Astrocyte (in vitro differentiated cells and primary cell): Measurements from ENCODE around the gene COL2A1. TPM values are rescaled to one million over a fixed set of nuclear protein-coding genes. Genes with fewer than 3 reads are reported as not detected.

Experiments used
- DNase-seq: peaks from one replicate; pipeline ENCODE4 v3.0.0-alpha.2; 2010; ENCODE audit warnings: low read depth
- FAIRE-seq: peaks from 2 replicates; lab custom pipeline; 2011; peaks lifted over from hg19 to GRCh38; lab: Jason Lieb, UNC
- H2AFZ ChIP-seq: 2 replicates; pipeline ENCODE4 v1.6.0; 2012; ENCODE audit warnings: low read depth, low read length, inconsistent platforms
- H3K27ac ChIP-seq: 2 replicates; pipeline ENCODE4 v1.5.1; 2011; ENCODE audit warnings: low read depth, low read length, inconsistent platforms
- H3K27me3 ChIP-seq: 2 replicates; pipeline ENCODE4 v1.6.0; 2011; ENCODE audit warnings: low read length, inconsistent platforms; ENCODE audit not compliant: insufficient read depth
- H3K36me3 ChIP-seq: 2 replicates; pipeline ENCODE4 v1.5.1; 2011; ENCODE audit warnings: low read length, inconsistent platforms; ENCODE audit not compliant: insufficient read depth
- H3K4me1 ChIP-seq: 2 replicates; pipeline ENCODE4 v1.5.1; 2011; ENCODE audit warnings: low read length, inconsistent platforms; ENCODE audit not compliant: insufficient read depth
- H3K4me2 ChIP-seq: 2 replicates; pipeline ENCODE4 v1.6.0; 2012; ENCODE audit warnings: low read length, inconsistent platforms
- H3K4me3 ChIP-seq: 2 replicates; pipeline ENCODE4 v1.5.1; 2011; ENCODE audit warnings: low read depth, mild to moderate bottlenecking, low read length, inconsistent platforms; ENCODE audit not compliant: insufficient read depth
- H3K79me2 ChIP-seq: 2 replicates; pipeline ENCODE4 v1.6.0; 2012; ENCODE audit warnings: mild to moderate bottlenecking, low read length, inconsistent platforms; ENCODE audit not compliant: insufficient read depth
- H3K9ac ChIP-seq: 2 replicates; pipeline ENCODE4 v1.6.0; 2012; ENCODE audit warnings: mild to moderate bottlenecking, low read length, inconsistent platforms
- H3K9me3 ChIP-seq: 2 replicates; pipeline ENCODE4 v1.5.1; 2012; ENCODE audit warnings: low read depth, mild to moderate bottlenecking, low read length, inconsistent platforms; ENCODE audit not compliant: insufficient read depth
- H4K20me1 ChIP-seq: 2 replicates; pipeline ENCODE4 v1.6.0; 2012; ENCODE audit warnings: low read length, inconsistent platforms; ENCODE audit not compliant: insufficient read depth
- H3K27ac Mint-ChIP-seq: one replicate; pipeline ENCODE4 v1.8.0; 2021; ENCODE audit warnings: mild to moderate bottlenecking, mixed read lengths; ENCODE audit not compliant: unreplicated experiment
- H3K27me3 Mint-ChIP-seq: one replicate; pipeline ENCODE4 v1.8.0; 2021; ENCODE audit warnings: low read depth, mixed read lengths; ENCODE audit not compliant: unreplicated experiment
- H3K36me3 Mint-ChIP-seq: one replicate; pipeline ENCODE4 v1.8.0; 2021; ENCODE audit warnings: low read depth, mixed read lengths; ENCODE audit not compliant: unreplicated experiment
- H3K4me1 Mint-ChIP-seq: one replicate; pipeline ENCODE4 v1.8.0; 2021; ENCODE audit warnings: low read depth, mixed read lengths; ENCODE audit not compliant: unreplicated experiment
- H3K4me3 Mint-ChIP-seq: one replicate; pipeline ENCODE4 v1.8.0; 2021; ENCODE audit warnings: mild to moderate bottlenecking, moderate library complexity, mixed read lengths; ENCODE audit not compliant: unreplicated experiment
- H3K9me3 Mint-ChIP-seq: one replicate; pipeline ENCODE4 v1.8.0; 2021; ENCODE audit warnings: mild to moderate bottlenecking, mixed read lengths; ENCODE audit not compliant: unreplicated experiment
- EZH2 ChIP-seq: IDR thresholded peaks from 2 replicates; pipeline ENCODE4 v1.6.1; 2012; ENCODE audit warnings: mild to moderate bottlenecking, low read length, inconsistent platforms; ENCODE audit not compliant: insufficient read depth
- total RNA-seq: library from RNA; stranded (reverse); gene quantifications from 2 replicates; pipeline ENCODE4 v1.2.1, GENCODE V29; 2021
- TF ChIP-seq, protein P1 (sequence below): IDR thresholded peaks from 2 replicates; pipeline ENCODE4 v1.5.1; 2011; ENCODE audit warnings: low read depth, mild to moderate bottlenecking, inconsistent platforms, low read length, moderate library complexity; ENCODE audit not compliant: insufficient read depth

Gene COL2A1
- total RNA-seq, 1 donor from 2014 or later = 20.3 TPM

DNA sequence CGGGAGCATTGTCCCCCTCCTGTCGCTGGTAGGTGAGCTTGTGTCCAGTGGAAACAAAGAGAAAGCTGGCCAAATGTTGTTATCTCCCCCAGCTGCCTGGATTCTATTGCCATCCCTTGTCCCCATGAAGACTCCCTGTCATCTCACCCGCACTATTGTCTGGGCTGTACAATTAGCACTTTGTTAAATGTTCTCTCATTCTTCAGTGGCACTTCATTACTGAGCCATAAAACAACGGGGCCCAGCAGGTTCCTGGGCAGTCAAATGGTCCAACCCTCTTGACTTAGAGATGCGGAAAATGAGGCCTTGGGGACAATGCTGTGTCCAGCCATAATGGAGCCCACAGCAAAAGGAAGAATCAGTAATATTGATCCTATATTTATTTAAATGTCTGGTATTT is 13.2 kb upstream of the COL2A1 start:
- Histone ChIP-seq H3K4me2 (no peak overlapping the region), H3K27me3 (peaks cover 44% of the 10 kb centered on the region), H3K9ac (no peak overlapping the region), H3K36me3 (no peaks in the 10 kb centered on the region), H4K20me1 (no peaks in the 10 kb centered on the region), H2AFZ (no peak overlapping the region), H3K4me1 (no peaks in the 10 kb centered on the region), H3K79me2 (no peaks in the 10 kb centered on the region), H3K27ac (no peak overlapping the region), H3K9me3 (no peaks in the 10 kb centered on the region), H3K4me3 (no peak overlapping the region)
- TF ChIP-seq, protein P1, sequence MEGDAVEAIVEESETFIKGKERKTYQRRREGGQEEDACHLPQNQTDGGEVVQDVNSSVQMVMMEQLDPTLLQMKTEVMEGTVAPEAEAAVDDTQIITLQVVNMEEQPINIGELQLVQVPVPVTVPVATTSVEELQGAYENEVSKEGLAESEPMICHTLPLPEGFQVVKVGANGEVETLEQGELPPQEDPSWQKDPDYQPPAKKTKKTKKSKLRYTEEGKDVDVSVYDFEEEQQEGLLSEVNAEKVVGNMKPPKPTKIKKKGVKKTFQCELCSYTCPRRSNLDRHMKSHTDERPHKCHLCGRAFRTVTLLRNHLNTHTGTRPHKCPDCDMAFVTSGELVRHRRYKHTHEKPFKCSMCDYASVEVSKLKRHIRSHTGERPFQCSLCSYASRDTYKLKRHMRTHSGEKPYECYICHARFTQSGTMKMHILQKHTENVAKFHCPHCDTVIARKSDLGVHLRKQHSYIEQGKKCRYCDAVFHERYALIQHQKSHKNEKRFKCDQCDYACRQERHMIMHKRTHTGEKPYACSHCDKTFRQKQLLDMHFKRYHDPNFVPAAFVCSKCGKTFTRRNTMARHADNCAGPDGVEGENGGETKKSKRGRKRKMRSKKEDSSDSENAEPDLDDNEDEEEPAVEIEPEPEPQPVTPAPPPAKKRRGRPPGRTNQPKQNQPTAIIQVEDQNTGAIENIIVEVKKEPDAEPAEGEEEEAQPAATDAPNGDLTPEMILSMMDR = no peak
- TF ChIP-seq EZH2 = no peak
- Mint-ChIP-seq H3K9me3 (no peaks in the 10 kb centered on the region), H3K36me3 (no peaks in the 10 kb centered on the region), H3K27ac (no peak overlapping the region), H3K4me3 (no peak overlapping the region), H3K4me1 (no peaks in the 10 kb centered on the region), H3K27me3 (peaks cover 40% of the 10 kb centered on the region)
- DNase-seq (no peak), FAIRE-seq (no peak)

DNA sequence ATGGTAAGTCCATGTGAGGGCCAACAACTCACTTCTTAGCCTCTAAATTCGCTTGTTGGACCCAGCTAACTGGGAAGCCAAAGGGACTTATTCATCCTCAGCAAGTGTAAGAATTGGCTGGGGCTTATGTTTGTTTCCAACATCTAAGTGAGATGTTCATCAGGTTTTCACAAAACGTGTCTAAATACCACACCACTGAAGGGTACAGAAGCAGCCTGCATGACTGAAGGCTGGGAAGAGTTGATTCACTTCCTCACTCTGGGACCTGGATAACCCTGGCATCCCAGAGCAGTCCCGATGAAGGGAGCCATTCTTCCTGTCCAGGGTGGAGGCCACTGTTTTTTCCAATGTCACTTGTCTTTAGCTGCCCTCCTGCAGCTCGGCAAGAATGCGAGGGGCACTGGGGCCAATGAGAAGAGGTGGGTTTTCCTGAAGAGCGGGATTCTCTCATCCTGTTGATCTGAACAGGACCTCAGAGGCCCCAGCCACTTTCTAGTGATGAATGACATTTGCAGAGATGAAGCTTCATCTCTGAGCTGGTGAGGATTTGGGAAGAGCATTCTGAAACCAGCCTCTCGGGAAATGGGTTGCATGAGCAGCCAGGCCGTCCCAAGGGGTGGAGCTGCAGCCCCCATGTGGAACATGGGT is 12.2 kb upstream of the COL2A1 start:
- H3K27ac Mint-ChIP-seq = no peak overlapping the region
- DNase-seq (no peak), FAIRE-seq (no peak)
- no peak for TF ChIP-seq EZH2
- no peaks in the 10 kb centered on the region for H3K9me3 ChIP-seq
- no peaks in the 10 kb centered on the region for H3K4me1 Mint-ChIP-seq
- H3K9ac ChIP-seq = no peak overlapping the region
- H3K27me3 ChIP-seq = peaks cover 44% of the 10 kb centered on the region
- no peaks in the 10 kb centered on the region for H3K4me1 ChIP-seq
- no peaks in the 10 kb centered on the region for H3K36me3 ChIP-seq
- no peaks in the 10 kb centered on the region for H3K36me3 Mint-ChIP-seq
- H4K20me1 ChIP-seq = no peaks in the 10 kb centered on the region
- H3K27me3 Mint-ChIP-seq = peaks cover 40% of the 10 kb centered on the region
- H3K27ac ChIP-seq = no peak overlapping the region
- no peak overlapping the region for H3K4me3 Mint-ChIP-seq
- H3K9me3 Mint-ChIP-seq = no peaks in the 10 kb centered on the region
- no peak overlapping the region for H3K4me3 ChIP-seq
- no peak overlapping the region for H3K4me2 ChIP-seq
- H2AFZ ChIP-seq = no peak overlapping the region
- H3K79me2 ChIP-seq = no peaks in the 10 kb centered on the region

DNA sequence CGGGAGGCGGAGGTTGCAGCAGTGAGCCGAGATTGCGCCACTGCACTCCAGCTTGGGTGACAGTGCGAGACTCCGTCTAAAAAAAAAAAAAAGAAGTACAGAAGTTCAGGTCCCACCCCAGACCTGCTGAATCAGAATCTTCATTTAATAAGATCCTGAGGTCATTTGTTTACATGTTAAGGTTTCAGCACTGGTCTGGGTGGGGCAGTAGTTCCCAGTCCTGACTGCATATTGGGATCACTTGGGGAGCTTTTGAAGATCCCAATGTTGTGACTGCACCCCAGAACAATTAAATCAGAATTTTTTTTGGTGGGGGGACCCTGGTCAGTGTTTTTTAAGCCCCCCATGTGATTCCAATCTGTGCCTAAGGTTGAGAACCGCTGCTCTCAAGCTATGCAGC is 11.7 kb upstream of the COL2A1 start:
- Mint-ChIP-seq H3K27ac (no peak overlapping the region), H3K36me3 (no peaks in the 10 kb centered on the region), H3K27me3 (peaks cover 45% of the 10 kb centered on the region), H3K4me1 (no peaks in the 10 kb centered on the region), H3K9me3 (no peaks in the 10 kb centered on the region), H3K4me3 (no peak overlapping the region)
- no peak overlapping the region for H3K9ac ChIP-seq
- H3K4me1 ChIP-seq = no peaks in the 10 kb centered on the region
- H3K27me3 ChIP-seq = peaks cover 47% of the 10 kb centered on the region
- DNase-seq (no peak), FAIRE-seq (no peak)
- no peaks in the 10 kb centered on the region for H3K36me3 ChIP-seq
- H3K27ac ChIP-seq = no peak overlapping the region
- H2AFZ ChIP-seq = no peak overlapping the region
- no peaks in the 10 kb centered on the region for H4K20me1 ChIP-seq
- no peak for TF ChIP-seq EZH2
- TF ChIP-seq, protein P1 = no peak
- H3K4me3 ChIP-seq = no peak overlapping the region
- H3K4me2 ChIP-seq = no peak overlapping the region
- H3K79me2 ChIP-seq = no peaks in the 10 kb centered on the region
- H3K9me3 ChIP-seq = no peaks in the 10 kb centered on the region
